ENCODE results near the gene B4GALT4. TPM values are rescaled to one million over a fixed set of nuclear protein-coding genes. Genes with fewer than 3 reads are reported as not detected.

Gene B4GALT4
- total and polyA plus RNA-seq, 3 donors from 2014 or later: 13.5 to 19.4 (median 17.7) TPM

DNA sequence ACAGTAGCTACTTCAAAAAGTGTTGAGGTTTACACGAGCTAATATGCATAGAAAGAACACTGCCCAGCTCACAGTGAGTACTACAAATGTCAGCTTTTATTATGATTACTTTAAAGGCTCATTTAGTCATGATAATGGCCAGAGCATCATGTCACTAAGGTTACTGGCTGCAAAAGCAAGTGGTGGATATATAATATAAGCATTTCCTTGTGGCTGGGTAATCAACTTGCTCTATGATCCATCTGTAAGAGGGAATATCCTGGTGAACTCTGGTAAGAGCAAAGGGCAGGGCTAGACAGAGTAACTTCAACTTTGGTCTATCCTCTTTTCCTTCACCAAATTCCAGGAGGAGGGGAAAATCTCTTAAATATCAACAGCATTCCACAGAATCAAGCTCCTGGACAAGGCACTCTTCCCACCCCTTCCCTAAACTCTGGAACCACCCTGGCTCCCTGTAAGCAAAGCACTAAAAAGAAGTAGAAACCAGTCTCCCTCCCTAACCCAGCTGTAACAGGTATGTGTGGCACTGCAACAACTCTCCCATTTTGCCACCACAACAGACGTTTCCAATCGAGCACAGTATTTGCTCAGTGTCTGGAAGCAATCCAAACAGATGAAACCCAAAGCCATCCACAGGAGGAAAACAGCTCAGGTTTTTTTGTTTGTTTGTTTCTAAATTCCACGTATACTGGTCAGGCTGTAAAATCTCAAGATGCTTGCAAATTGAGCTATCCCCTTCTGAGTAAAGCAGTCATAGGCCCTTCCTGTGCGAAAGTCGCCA lies 13.4 kb downstream of the B4GALT4 start:
- H3K4me1 ChIP-seq: no peaks in the 10 kb centered on the region
- H3K4me3 ChIP-seq: no peak overlapping the region
- WGBS, 2 donors: 74 to 77% methylated on average over 6 of the region's 6 CpGs
- H3K27me3 ChIP-seq: no peaks in the 10 kb centered on the region
- intact Hi-C loops (cut with DNase I; ENCODE audit: low total_unique reads): no loop called here
- H3K36me3 ChIP-seq (ENCODE audit: low read depth, missing control alignments): no peaks in the 10 kb centered on the region
- H3K9me3 ChIP-seq: no peaks in the 10 kb centered on the region
- no peak for TF ChIP-seq POLR2A (IDR thresholded peaks at IDR 0.05)
- TF ChIP-seq CTCF (IDR thresholded peaks at IDR 0.05): no peak
- no peak for DNase-seq
- H3K27ac ChIP-seq: no peak overlapping the region

- H3K4me3 ChIP-seq: no peak overlapping the region
- no peaks in the 10 kb centered on the region for H3K27me3 ChIP-seq
- H3K36me3 ChIP-seq (ENCODE audit: low read depth, missing control alignments): no peaks in the 10 kb centered on the region
- no peak for DNase-seq
- no peaks in the 10 kb centered on the region for H3K9me3 ChIP-seq
- intact Hi-C loops (cut with DNase I; ENCODE audit: low total_unique reads): no loop called here
- WGBS, 2 donors: 69 to 90% methylated on average over 3 of the region's 3 CpGs
- TF ChIP-seq CTCF (IDR thresholded peaks at IDR 0.05): no peak
- TF ChIP-seq POLR2A (IDR thresholded peaks at IDR 0.05): no peak
- no peak overlapping the region for H3K27ac ChIP-seq
- no peaks in the 10 kb centered on the region for H3K4me1 ChIP-seq
These were observed 15.6 kb downstream of the B4GALT4 start for GRCh38 chr3:119225121-119225520.

DNA sequence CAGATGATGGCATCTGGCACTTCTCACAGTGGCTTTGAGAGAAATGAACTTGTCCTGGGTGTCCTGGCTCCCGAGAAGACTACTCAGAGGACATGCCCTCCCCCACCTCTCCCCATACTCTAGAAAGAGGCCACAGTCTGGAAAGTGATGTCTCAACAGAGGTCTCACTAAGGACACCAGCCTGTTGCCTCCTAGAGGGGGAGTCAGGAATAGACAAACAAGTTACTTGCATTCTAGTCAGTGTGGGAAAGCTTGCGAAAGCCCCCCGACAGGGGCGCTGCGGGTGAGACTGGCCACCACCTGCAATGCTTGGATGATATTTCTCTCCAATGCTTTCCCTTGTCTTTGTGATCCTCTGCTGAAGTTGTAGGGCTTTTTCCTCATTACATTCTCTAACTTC lies 17.2 kb downstream of the B4GALT4 start:
- 90 to 93% methylated on average over 5 of the region's 5 CpGs for WGBS, 2 donors
- no peaks in the 10 kb centered on the region for H3K36me3 ChIP-seq (ENCODE audit: low read depth, missing control alignments)
- no peak overlapping the region for H3K27ac ChIP-seq
- H3K4me1 ChIP-seq: no peaks in the 10 kb centered on the region
- intact Hi-C loops (cut with DNase I; ENCODE audit: low total_unique reads): no loop called here
- TF ChIP-seq POLR2A (IDR thresholded peaks at IDR 0.05) (no peak), CTCF (IDR thresholded peaks at IDR 0.05) (no peak)
- no peaks in the 10 kb centered on the region for H3K27me3 ChIP-seq
- no peak for DNase-seq
- no peaks in the 10 kb centered on the region for H3K9me3 ChIP-seq
- no peak overlapping the region for H3K4me3 ChIP-seq

- intact Hi-C loops (cut with DNase I; ENCODE audit: low total_unique reads): no loop called here
- Histone ChIP-seq H3K4me1 (no peaks in the 10 kb centered on the region), H3K27ac (no peak overlapping the region), H3K4me3 (no peak overlapping the region), H3K36me3 (ENCODE audit: low read depth, missing control alignments) (no peaks in the 10 kb centered on the region), H3K9me3 (no peaks in the 10 kb centered on the region), H3K27me3 (no peaks in the 10 kb centered on the region)
- no peak for DNase-seq
- TF ChIP-seq POLR2A (IDR thresholded peaks at IDR 0.05) (no peak), CTCF (IDR thresholded peaks at IDR 0.05) (no peak)
- 82 to 90% methylated on average over 7 of the region's 7 CpGs for WGBS, 2 donors
These were observed 18.3 kb downstream of the B4GALT4 start for GRCh38 chr3:119222391-119222790.

DNA sequence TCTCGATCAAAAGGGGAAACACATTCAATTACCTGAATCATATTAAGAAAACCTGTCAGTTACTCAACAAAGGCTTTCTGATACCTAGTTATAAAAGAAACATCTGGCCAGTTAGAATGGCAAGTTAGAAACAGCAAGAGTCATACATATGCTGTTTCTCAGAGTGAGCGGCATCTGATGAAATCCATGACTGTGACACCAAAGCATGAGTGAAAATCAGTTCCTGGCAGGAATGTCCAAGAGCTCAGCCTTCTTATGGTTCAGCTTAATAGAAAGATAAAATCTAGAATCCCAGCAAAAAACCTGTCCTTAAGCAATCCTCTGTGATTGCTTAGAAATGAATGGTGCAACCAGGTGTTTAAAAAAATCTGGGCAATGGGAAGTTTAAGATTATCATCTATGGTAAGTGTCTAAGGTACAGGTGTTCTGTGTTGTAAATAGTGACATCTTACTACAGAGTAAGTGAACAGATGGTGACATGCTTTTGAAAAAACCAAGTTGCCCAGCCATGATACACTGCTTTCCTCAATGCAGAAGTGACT lies 18.8 kb downstream of the B4GALT4 start:
- DNase-seq: no peak
- intact Hi-C loops (cut with DNase I; ENCODE audit: low total_unique reads): no loop called here
- H3K4me3 ChIP-seq: no peak overlapping the region
- no peak for TF ChIP-seq CTCF (IDR thresholded peaks at IDR 0.05)
- TF ChIP-seq POLR2A (IDR thresholded peaks at IDR 0.05): no peak
- WGBS, 2 donors: 94 to 99% methylated on average over 2 of the region's 2 CpGs
- H3K36me3 ChIP-seq (ENCODE audit: low read depth, missing control alignments): no peaks in the 10 kb centered on the region
- no peak overlapping the region for H3K27ac ChIP-seq
- H3K9me3 ChIP-seq: no peaks in the 10 kb centered on the region
- no peaks in the 10 kb centered on the region for H3K27me3 ChIP-seq
- no peaks in the 10 kb centered on the region for H3K4me1 ChIP-seq
